Forelimb muscle (tissue), 1 donor: ENCODE results near the gene TXN. TPM values are rescaled to one million over a fixed set of nuclear protein-coding genes. Genes with fewer than 3 reads are reported as not detected.

Source experiments
- DNase-seq: peaks from one replicate; pipeline ENCODE4 v3.0.0-alpha.2; 2013; ENCODE audit warnings: low read depth
- polyA plus RNA-seq: library from polyadenylated mRNA; unstranded; fragments of 120-200 nt; gene quantifications from one replicate; pipeline ENCODE4 v1.2.1, GENCODE V29; 2013; ENCODE audit not compliant: insufficient read length

Gene TXN
- 64.2 TPM for polyA plus RNA-seq

- DNase-seq: peak; percentile 60
Measured at GRCh38 chr9:110256380-110257096, at the start of gene TXN. TSS of gene TXN (minus strand) at chr9:110256507. CDS start at chr9:110256435, 72 bp downstream.

GRCh38 chr9:110303133-110303532 lies 46.8 kb upstream of the TXN start:
- DNase-seq: no peak

- no peak for DNase-seq
Measured at GRCh38 chr9:110298043-110298605, 41.8 kb upstream of the TXN start.

- no peak for DNase-seq
Measured at GRCh38 chr9:110293248-110293647, 36.9 kb upstream of the TXN start.

GRCh38 chr9:110291921-110292557 lies 35.7 kb upstream of the TXN start:
- DNase-seq: no peak

- DNase-seq: no peak
Measured at GRCh38 chr9:110290001-110290400, 33.7 kb upstream of the TXN start.

- DNase-seq: no peak
Measured at GRCh38 chr9:110288503-110288902, 32.2 kb upstream of the TXN start.

GRCh38 chr9:110287289-110287680 lies 31.0 kb upstream of the TXN start:
- no peak for DNase-seq

- DNase-seq: no peak
Measured at GRCh38 chr9:110284211-110284844, 28.0 kb upstream of the TXN start.

GRCh38 chr9:110283751-110284150 lies 27.4 kb upstream of the TXN start:
- DNase-seq: no peak

GRCh38 chr9:110282739-110283081 lies 26.4 kb upstream of the TXN start:
- DNase-seq: no peak

GRCh38 chr9:110282018-110282738 lies 25.9 kb upstream of the TXN start:
- DNase-seq: no peak

GRCh38 chr9:110278080-110278707 lies 21.9 kb upstream of the TXN start:
- no peak for DNase-seq

- no peak for DNase-seq
Measured at GRCh38 chr9:110276781-110277180, 20.5 kb upstream of the TXN start.

GRCh38 chr9:110270211-110270995 lies 14.1 kb upstream of the TXN start:
- no peak for DNase-seq

GRCh38 chr9:110266795-110267194 lies 10.5 kb upstream of the TXN start:
- DNase-seq: no peak

GRCh38 chr9:110261632-110262031 lies 5.3 kb upstream of the TXN start:
- DNase-seq: no peak

- no peak for DNase-seq
Measured at GRCh38 chr9:110260911-110261310, 4.6 kb upstream of the TXN start.

GRCh38 chr9:110259566-110259965 lies 3.3 kb upstream of the TXN start:
- DNase-seq: no peak

GRCh38 chr9:110258690-110259091 lies 2.4 kb upstream of the TXN start:
- DNase-seq: no peak

- DNase-seq: no peak
Measured at GRCh38 chr9:110257956-110258355, 1.6 kb upstream of the TXN start.
